Vagina (tissue), 2 donors: ENCODE measurements around the gene IMP3.

Experiments
- POLR2A ChIP-seq, 2 donors: fragments of 450-650 bp; IDR thresholded peaks; one replicate each; pipeline ENCODE4 v1.6.1; 2017; ENCODE audit warnings: antibody characterized with exemption in 2 of 2, mild to moderate bottlenecking in 2 of 2, moderate library complexity in 2 of 2
- TF ChIP-seq, protein P1 (sequence below), 3 experiments: fragments of 450-650 bp in 2 of 3; fragments of 200-600 bp in 1 of 3; sonication (generic) in 1 of 3; IDR thresholded peaks; one replicate each; pipeline ENCODE4 v1.5.1; 2017 to 2019; ENCODE audit warnings: antibody characterized with exemption in 3 of 3, mild to moderate bottlenecking in 2 of 3, moderate library complexity in 2 of 3

DNA sequence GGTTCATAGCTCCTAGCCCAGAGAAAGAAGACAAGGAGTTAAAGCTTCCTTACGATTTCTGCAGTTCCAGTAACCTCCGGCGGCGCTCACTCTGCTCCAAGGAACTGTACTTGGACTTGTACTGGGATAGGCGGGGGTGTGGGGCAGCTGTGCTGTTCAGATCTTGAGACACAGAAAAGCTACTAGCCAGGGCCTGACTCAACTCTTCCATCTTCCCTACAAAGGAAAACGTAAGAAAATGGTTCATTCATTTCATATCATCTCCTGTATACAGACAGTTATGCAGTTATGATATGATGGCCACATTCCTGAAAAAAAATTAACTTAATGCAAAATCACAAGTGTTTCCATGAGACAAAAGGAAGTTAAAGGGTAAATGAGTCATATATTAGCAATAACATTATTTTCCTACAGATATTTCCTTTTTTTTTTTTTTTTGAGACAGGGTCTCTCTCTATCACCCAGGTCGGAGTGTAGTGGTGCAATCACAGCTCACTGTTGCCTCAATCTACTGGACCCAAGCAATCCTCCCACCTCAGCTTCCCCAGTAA lies 19.1 kb downstream of the IMP3 start:
- TF ChIP-seq, protein P1, sequence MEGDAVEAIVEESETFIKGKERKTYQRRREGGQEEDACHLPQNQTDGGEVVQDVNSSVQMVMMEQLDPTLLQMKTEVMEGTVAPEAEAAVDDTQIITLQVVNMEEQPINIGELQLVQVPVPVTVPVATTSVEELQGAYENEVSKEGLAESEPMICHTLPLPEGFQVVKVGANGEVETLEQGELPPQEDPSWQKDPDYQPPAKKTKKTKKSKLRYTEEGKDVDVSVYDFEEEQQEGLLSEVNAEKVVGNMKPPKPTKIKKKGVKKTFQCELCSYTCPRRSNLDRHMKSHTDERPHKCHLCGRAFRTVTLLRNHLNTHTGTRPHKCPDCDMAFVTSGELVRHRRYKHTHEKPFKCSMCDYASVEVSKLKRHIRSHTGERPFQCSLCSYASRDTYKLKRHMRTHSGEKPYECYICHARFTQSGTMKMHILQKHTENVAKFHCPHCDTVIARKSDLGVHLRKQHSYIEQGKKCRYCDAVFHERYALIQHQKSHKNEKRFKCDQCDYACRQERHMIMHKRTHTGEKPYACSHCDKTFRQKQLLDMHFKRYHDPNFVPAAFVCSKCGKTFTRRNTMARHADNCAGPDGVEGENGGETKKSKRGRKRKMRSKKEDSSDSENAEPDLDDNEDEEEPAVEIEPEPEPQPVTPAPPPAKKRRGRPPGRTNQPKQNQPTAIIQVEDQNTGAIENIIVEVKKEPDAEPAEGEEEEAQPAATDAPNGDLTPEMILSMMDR (IDR thresholded peaks at IDR 0.05), result peak in 1 of 3 experiments; percentile 41
- no peak for TF ChIP-seq POLR2A (IDR thresholded peaks at IDR 0.05)
